ENCODE data around the gene HNRNPR.
"Not testable (repeated sequence)": the region's sequence is repeated elsewhere in the genome, so short reads cannot be mapped to it uniquely, and the experiment has no call there.

DNA sequence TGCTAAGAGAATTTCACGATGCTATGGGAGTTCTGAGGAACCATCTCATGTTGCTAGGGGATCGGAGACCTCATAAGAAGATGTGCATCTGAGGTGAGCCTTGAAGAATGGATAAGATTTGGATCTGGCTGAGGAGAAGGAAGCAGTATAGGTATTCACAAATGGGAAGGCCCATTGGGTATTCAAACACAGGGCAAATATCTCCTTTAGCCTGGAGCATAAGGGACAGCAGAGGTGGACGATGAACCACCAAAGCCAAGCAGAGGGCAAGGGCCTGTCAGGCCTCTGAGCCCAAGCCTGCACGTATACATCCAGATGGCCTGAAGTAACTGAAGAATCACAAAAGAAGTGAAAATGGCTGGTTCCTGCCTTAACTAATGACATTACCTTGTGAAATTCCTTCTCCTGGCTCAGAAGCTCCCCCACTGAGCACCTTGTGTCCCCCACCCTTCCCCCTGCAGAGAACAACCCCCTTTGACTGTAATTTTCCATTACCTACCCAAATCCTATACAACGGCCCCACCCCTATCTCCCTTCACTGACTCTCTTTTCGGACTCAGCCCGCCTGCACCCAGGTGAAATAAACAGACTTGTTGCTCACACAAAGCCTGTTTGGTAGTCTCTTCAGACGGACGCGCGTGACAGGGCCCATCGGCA is 30.1 kb upstream of the HNRNPR start:
- not testable (repeated sequence) for TF ChIP-seq CTCF (IDR thresholded peaks at IDR 0.05; ENCODE audit: insufficient read depth, low read length, poor library complexity, severe bottlenecking); EZH2phosphoT487 (conservative IDR thresholded peaks at IDR 0.05; ENCODE audit: low read length)
